ENCODE data around the gene DNAJC17.

GRCh38 chr15:40821195-40821594 lies 13.9 kb upstream of the DNAJC17 start:
- no peak for TF ChIP-seq CTCF (IDR thresholded peaks at IDR 0.05)
- TF ChIP-seq EZH2 (IDR thresholded peaks at IDR 0.05; ENCODE audit: borderline replicate concordance, insufficient read depth, low read depth, low read length, poor library complexity, severe bottlenecking) = no peak
